Uterus (tissue), 4 donors: ENCODE measurements around the gene PTK7. TPM values are rescaled to one million over a fixed set of nuclear protein-coding genes. Genes with fewer than 3 reads are reported as not detected.

Experiments
- DNase-seq, 2 donors: peaks; one replicate each; pipeline ENCODE4 v3.0.0-alpha.2; 2019 to 2020
- H3K27ac ChIP-seq, 2 donors: fragments of 200-600 bp; sonication (generic); 1 replicate in 1 of 2; 2 replicates in 1 of 2; pipeline ENCODE4 v1.5.1; 2016 to 2018
- H3K27me3 ChIP-seq, 2 donors: fragments of 200-600 bp; sonication (generic); one replicate each; pipeline ENCODE4 v1.5.1; 2018 to 2019; ENCODE audit warnings: control low read depth in 1 of 2
- H3K36me3 ChIP-seq, 2 donors: fragments of 200-600 bp; sonication (generic); one replicate each; pipeline ENCODE4 v1.5.1; 2019; ENCODE audit warnings: control low read depth in 1 of 2
- H3K4me1 ChIP-seq, 2 donors: fragments of 200-600 bp; sonication (generic); one replicate each; pipeline ENCODE4 v1.5.1; 2018 to 2019; ENCODE audit warnings: control low read depth in 1 of 2
- H3K4me3 ChIP-seq, 2 donors: fragments of 200-600 bp; sonication (generic); 1 replicate in 1 of 2; 2 replicates in 1 of 2; pipeline ENCODE4 v1.5.1; 2018 to 2019; ENCODE audit warnings: mild to moderate bottlenecking in 1 of 2
- H3K9me3 ChIP-seq, 2 donors: fragments of 200-600 bp; sonication (generic); one replicate each; pipeline ENCODE4 v1.5.1; 2019; ENCODE audit warnings: control low read depth in 1 of 2
- CTCF ChIP-seq, 4 experiments: fragments of 200-600 bp in 2 of 4; fragments of 450-650 bp in 2 of 4; sonication (generic) in 2 of 4; IDR thresholded peaks; one replicate each; pipeline ENCODE4 v1.5.1; 2016 to 2019; ENCODE audit warnings: antibody characterized with exemption in 4 of 4, mild to moderate bottlenecking in 2 of 4, moderate library complexity in 1 of 4
- POLR2A ChIP-seq, 2 donors: fragments of 450-650 bp; IDR thresholded peaks; one replicate each; pipeline ENCODE4 v1.6.1; 2016; ENCODE audit warnings: antibody characterized with exemption in 2 of 2, mild to moderate bottlenecking in 1 of 2, moderate library complexity in 1 of 2
- intact Hi-C: fragments of 100-400 bp; cut with DNase I; formaldehyde crosslinking; loops from one replicate; pipeline ENCODE4 v1.15.1; 2023; ENCODE audit warnings: low total_unique reads
- total RNA-seq, 4 donors: library from RNA; depleted of rRNA in 3 of 4; stranded (reverse); fragments of >200 nt in 3 of 4; gene quantifications; one replicate each; pipeline versions ENCODE4 v1.1.0 to v1.2.4, GENCODE V29; 2014 to 2023
- donor health status: DM: yes; HTN: yes; CAD: no.

PTK7 gene
- total RNA-seq, 4 donors from 2014 or later: 53.8 to 247 (median 153) TPM

GRCh38 chr6:43101497-43101896, 25.4 kb downstream of the PTK7 start:
- H3K36me3 ChIP-seq: no peaks in the 10 kb centered on the region
- no peak overlapping the region for H3K4me3 ChIP-seq
- DNase-seq: no peak
- H3K9me3 ChIP-seq: no peaks in the 10 kb centered on the region
- peaks cover 0 to 9% of the 10 kb centered on the region in 2 donors for H3K4me1 ChIP-seq
- TF ChIP-seq POLR2A (IDR thresholded peaks at IDR 0.05) (no peak), CTCF (IDR thresholded peaks at IDR 0.05) (no peak)
- intact Hi-C loops: no loop called here
- no peaks in the 10 kb centered on the region for H3K27me3 ChIP-seq
- no peak overlapping the region for H3K27ac ChIP-seq

- intact Hi-C loops: no loop called here
- no peaks in the 10 kb centered on the region for H3K9me3 ChIP-seq
- no peak for TF ChIP-seq CTCF (IDR thresholded peaks at IDR 0.05)
- TF ChIP-seq POLR2A (IDR thresholded peaks at IDR 0.05): no peak
- H3K27me3 ChIP-seq: no peaks in the 10 kb centered on the region
- H3K4me1 ChIP-seq: no peaks in the 10 kb centered on the region
- H3K36me3 ChIP-seq: no peaks in the 10 kb centered on the region
- H3K27ac ChIP-seq: no peak overlapping the region
- no peak for DNase-seq
- H3K4me3 ChIP-seq: no peak overlapping the region
These were observed 27.3 kb downstream of the PTK7 start for GRCh38 chr6:43103253-43103876.

- Histone ChIP-seq H3K27me3 (no peaks in the 10 kb centered on the region), H3K4me3 (no peak overlapping the region), H3K36me3 (no peaks in the 10 kb centered on the region), H3K9me3 (no peaks in the 10 kb centered on the region), H3K4me1 (no peaks in the 10 kb centered on the region), H3K27ac (no peak overlapping the region)
- TF ChIP-seq CTCF (IDR thresholded peaks at IDR 0.05): no peak
- TF ChIP-seq POLR2A (IDR thresholded peaks at IDR 0.05): no peak
- no peak for DNase-seq
- intact Hi-C loops: no loop called here
These were observed 29.6 kb downstream of the PTK7 start for GRCh38 chr6:43105538-43106222.

- TF ChIP-seq CTCF (IDR thresholded peaks at IDR 0.05) (no peak), POLR2A (IDR thresholded peaks at IDR 0.05) (no peak)
- no peak for DNase-seq
- H3K4me3 ChIP-seq: no peak overlapping the region
- H3K27me3 ChIP-seq: no peaks in the 10 kb centered on the region
- H3K9me3 ChIP-seq: no peaks in the 10 kb centered on the region
- intact Hi-C loops: no loop called here
- no peaks in the 10 kb centered on the region for H3K4me1 ChIP-seq
- H3K27ac ChIP-seq: no peak overlapping the region
- no peaks in the 10 kb centered on the region for H3K36me3 ChIP-seq
These were observed 31.4 kb downstream of the PTK7 start for GRCh38 chr6:43107344-43108062.
